BLaER1 (cell line): ENCODE measurements around the gene PCK2.

ENCODE experiments used
- H3K27ac ChIP-seq: shearing (Covaris generic); formaldehyde crosslinking; 2 replicates; pipeline ENCODE4 v1.8.1; 2022
- H3K27me3 ChIP-seq: shearing (Covaris generic); formaldehyde crosslinking; 2 replicates; pipeline ENCODE4 v1.8.1; 2022
- H3K36me3 ChIP-seq: shearing (Covaris generic); formaldehyde crosslinking; 2 replicates; pipeline ENCODE4 v1.8.1; 2022
- H3K4me1 ChIP-seq: shearing (Covaris generic); formaldehyde crosslinking; 2 replicates; pipeline ENCODE4 v1.8.1; 2022
- H3K4me2 ChIP-seq: shearing (Covaris generic); formaldehyde crosslinking; 2 replicates; pipeline ENCODE4 v1.8.1; 2022
- H3K4me3 ChIP-seq: shearing (Covaris generic); formaldehyde crosslinking; 2 replicates; pipeline ENCODE4 v1.8.1; 2022
- H3K9ac ChIP-seq: shearing (Covaris generic); formaldehyde crosslinking; 2 replicates; pipeline ENCODE4 v1.8.1; 2022
- H3K9me3 ChIP-seq: shearing (Covaris generic); formaldehyde crosslinking; 2 replicates; pipeline ENCODE4 v1.8.1; 2022
- H4K20me1 ChIP-seq: shearing (Covaris generic); formaldehyde crosslinking; 2 replicates; pipeline ENCODE4 v1.8.1; 2022
- Cebpa-rat ChIP-seq: shearing (Covaris generic); IDR thresholded peaks from 2 replicates; pipeline ENCODE4 v1.8.1; 2022

Gene PCK2

DNA sequence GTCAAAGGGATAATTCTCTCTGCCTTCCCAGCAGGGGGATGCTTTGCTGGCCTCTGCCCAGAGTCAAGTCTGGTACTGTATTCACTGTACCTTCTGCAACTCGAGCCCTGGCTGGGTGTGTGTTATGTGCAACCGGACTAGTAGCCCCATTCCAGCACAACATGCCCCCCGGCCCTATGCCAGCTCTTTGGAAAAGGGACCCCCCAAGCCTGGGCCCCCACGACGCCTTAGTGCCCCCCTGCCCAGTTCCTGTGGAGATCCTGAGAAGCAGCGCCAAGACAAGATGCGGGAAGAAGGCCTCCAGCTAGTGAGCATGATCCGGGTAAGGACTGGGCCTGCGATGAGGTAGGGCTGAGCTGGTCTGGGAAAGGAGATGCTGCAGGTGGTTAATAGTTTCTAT lies 56.5 kb downstream of the PCK2 start:
- H3K27ac ChIP-seq: no peak overlapping the region
- peaks cover 20% of the 10 kb centered on the region for H4K20me1 ChIP-seq
- no peak overlapping the region for H3K9ac ChIP-seq
- peaks cover 70% of the 10 kb centered on the region for H3K36me3 ChIP-seq
- H3K4me3 ChIP-seq: no peak overlapping the region
- no peak overlapping the region for H3K4me2 ChIP-seq
- peaks cover 17% of the 10 kb centered on the region for H3K4me1 ChIP-seq
- H3K27me3 ChIP-seq: no peaks in the 10 kb centered on the region
- no peak for TF ChIP-seq Cebpa-rat
- no peaks in the 10 kb centered on the region for H3K9me3 ChIP-seq

DNA sequence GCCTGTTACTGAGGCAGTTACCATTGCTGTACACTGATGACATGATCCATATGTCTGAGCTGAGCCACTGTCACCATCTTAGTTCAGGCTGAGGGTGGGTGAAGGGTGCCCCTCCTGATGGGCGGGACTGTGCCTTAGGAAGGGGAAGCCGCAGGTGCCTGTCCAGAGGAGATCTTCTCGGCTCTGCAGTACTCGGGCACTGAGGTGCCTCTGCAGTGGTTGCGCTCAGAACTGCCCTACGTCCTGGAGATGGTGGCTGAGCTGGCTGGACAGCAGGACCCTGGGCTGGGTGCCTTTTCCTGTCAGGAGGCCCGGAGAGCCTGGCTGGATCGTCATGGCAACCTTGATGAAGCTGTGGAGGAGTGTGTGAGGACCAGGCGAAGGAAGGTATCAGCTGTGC lies 56.9 kb downstream of the PCK2 start:
- H3K4me3 ChIP-seq: no peak overlapping the region
- H3K9ac ChIP-seq: no peak overlapping the region
- no peaks in the 10 kb centered on the region for H3K27me3 ChIP-seq
- peaks cover 20% of the 10 kb centered on the region for H4K20me1 ChIP-seq
- no peaks in the 10 kb centered on the region for H3K9me3 ChIP-seq
- H3K27ac ChIP-seq: no peak overlapping the region
- H3K4me2 ChIP-seq: no peak overlapping the region
- H3K4me1 ChIP-seq: peaks cover 13% of the 10 kb centered on the region
- H3K36me3 ChIP-seq: peaks cover 74% of the 10 kb centered on the region
- TF ChIP-seq Cebpa-rat: no peak

DNA sequence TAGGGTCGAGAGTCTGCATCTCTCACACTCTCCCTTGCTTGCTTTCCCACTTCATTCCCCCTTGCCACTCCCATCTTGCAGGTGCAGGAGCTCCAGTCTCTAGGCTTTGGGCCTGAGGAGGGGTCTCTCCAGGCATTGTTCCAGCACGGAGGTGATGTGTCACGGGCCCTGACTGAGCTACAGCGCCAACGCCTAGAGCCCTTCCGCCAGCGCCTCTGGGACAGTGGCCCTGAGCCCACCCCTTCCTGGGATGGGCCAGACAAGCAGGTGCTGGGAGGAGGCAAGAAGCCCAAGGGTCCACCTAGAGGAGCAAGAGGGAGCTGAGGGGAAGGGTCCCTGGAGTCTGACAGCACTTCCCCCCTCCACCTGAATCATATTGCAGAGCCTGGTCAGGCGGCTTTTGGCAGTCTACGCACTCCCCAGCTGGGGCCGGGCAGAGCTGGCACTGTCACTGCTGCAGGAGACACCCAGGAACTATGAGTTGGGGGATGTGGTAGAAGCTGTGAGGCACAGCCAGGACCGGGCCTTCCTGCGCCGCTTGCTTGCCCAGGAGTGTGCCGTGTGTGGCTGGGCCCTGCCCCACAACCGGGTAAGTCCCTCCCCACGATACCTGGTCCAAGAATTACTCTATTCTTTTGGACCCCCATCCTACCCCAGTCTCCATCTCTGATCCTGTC lies 57.4 kb downstream of the PCK2 start:
- peaks cover 79% of the 10 kb centered on the region for H3K36me3 ChIP-seq

More for the DNA sequence above, 57.4 kb downstream of the PCK2 start:
- Histone ChIP-seq H3K27me3 (no peaks in the 10 kb centered on the region), H4K20me1 (peaks cover 20% of the 10 kb centered on the region), H3K4me3 (no peak overlapping the region), H3K9ac (no peak overlapping the region), H3K27ac (no peak overlapping the region), H3K4me2 (no peak overlapping the region), H3K4me1 (peaks cover 13% of the 10 kb centered on the region), H3K9me3 (no peaks in the 10 kb centered on the region)
- no peak for TF ChIP-seq Cebpa-rat
